ENCODE data around the gene SLC16A13.

Gene SLC16A13

DNA sequence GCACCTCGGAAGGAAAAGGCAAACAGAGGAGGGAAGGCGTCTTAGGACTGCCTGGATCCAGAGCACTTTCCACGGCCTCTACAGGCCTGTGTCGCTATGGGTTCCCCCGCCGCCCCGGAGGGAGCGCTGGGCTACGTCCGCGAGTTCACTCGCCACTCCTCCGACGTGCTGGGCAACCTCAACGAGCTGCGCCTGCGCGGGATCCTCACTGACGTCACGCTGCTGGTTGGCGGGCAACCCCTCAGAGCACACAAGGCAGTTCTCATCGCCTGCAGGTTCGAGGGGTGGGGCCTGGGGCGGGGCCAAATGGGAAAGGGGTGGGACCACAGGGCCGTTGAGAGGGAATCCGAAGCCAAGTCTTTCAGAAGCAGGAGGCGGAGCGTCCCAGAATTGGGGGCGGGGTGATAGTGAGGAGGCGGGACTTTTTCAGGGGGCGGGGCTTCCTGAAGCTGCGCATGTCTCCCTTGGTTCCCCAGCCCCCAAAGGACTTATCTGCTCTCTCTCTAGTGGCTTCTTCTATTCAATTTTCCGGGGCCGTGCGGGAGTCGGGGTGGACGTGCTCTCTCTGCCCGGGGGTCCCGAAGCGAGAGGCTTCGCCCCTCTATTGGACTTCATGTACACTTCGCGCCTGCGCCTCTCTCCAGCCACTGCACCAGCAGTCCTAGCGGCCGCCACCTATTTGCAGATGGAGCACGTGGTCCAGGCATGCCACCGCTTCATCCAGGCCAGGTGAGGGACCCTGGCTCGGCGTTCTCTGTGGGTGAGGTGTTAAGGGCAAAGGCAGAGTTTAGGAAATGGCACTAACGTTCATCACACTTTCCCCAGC lies 12.0 kb upstream of the SLC16A13 start:
- intact Hi-C loops (cut with DNase I), result loop anchor here (5.0 kb wide), 1 partner anchor 111 kb away; no protein-coding TSS in a partner anchor

DNA sequence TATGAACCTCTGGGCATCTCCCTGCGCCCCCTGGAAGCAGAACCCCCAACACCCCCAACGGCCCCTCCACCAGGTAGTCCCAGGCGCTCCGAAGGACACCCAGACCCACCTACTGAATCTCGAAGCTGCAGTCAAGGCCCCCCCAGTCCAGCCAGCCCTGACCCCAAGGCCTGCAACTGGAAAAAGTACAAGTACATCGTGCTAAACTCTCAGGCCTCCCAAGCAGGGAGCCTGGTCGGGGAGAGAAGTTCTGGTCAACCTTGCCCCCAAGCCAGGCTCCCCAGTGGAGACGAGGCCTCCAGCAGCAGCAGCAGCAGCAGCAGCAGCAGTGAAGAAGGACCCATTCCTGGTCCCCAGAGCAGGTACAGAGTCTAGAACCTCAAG lies 11.4 kb upstream of the SLC16A13 start:
- DNase-seq, result no peak
- intact Hi-C loops (cut with DNase I), result loop anchor here (5.0 kb wide), 1 partner anchor 112 kb away; no protein-coding TSS in a partner anchor

More for the DNA sequence above, 12.0 kb upstream of the SLC16A13 start:
- peak in 41 of 42 donors; percentile 62 to 89 (median 79) for DNase-seq

DNA sequence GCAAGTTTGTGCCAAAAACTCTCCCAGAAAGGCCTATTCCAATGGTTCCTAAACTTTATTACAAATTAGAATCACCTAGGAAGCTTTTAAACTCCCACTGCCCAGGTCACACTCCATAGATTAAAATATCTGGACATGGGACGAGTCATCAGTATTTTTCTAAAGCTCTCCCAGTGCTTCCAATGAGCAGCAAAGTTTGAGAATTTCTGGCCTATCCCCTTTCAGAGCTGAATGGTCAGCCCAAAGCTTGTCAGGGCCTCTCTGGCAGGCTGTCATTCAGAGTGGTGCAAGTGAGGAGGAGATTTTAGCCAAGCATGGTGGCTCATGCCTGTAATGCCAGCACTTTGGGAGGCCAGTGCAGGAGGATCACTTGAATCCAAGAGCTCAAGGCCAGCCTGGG lies 10.6 kb upstream of the SLC16A13 start:
- intact Hi-C loops (cut with DNase I), result no loop called here
- no peak for DNase-seq

DNA sequence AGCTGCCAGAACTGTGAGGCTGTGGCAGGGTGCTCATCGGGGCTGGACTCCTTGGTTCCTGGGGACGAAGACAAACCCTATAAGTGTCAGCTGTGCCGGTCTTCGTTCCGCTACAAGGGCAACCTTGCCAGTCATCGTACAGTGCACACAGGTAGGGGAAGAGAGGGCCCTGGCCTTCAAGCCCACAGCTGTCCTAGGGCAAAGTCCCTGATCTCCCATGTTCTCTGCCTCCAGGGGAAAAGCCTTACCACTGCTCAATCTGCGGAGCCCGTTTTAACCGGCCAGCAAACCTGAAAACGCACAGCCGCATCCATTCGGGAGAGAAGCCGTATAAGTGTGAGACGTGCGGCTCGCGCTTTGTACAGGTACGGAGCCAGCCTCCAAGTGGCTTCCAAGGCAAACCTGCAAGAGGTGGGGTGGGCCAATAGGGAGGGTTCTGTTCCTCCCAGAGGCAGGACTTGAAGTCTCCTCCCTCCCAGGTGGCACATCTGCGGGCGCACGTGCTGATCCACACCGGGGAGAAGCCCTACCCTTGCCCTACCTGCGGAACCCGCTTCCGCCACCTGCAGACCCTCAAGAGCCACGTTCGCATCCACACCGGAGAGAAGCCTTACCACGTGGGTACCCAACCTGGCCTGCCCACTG lies 9.2 kb upstream of the SLC16A13 start:
- no peak for DNase-seq

DNA sequence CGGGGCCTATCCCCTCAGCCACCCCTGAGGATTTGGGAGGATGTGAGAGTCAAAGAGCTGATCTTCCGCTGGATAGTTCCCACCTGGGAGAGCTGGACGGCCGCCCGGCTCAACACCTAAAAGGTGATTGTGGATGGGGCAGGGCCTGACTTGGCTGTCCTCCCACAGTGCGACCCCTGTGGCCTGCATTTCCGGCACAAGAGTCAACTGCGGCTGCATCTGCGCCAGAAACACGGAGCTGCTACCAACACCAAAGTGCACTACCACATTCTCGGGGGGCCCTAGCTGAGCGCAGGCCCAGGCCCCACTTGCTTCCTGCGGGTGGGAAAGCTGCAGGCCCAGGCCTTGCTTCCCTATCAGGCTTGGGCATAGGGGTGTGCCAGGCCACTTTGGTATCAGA lies 8.5 kb upstream of the SLC16A13 start:
- intact Hi-C loops (cut with DNase I), result no loop called here
- no peak for DNase-seq

More for the DNA sequence above, 9.2 kb upstream of the SLC16A13 start:
- intact Hi-C loops (cut with DNase I), result no loop called here

DNA sequence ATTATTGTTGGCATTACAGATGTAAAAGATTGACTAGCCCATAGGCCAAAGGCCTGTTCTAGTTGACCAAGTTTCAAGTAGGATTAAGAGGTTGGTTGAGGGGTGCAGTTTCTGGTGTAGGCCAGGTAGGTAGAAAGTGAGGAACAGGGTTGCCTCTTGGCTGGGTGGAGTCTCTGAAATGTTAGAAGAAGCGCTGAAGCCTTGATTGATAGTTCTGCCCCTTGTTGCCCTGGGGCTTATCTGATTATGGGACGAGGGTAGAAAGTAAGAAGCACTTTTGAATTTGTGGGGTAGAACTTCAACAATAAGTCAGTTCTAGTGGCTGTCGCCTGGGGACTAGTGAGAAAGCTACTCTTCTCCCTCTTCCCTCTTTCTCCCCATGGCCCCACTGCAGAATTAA lies 6.7 kb upstream of the SLC16A13 start:
- intact Hi-C loops (cut with DNase I), result no loop called here
- no peak for DNase-seq

DNA sequence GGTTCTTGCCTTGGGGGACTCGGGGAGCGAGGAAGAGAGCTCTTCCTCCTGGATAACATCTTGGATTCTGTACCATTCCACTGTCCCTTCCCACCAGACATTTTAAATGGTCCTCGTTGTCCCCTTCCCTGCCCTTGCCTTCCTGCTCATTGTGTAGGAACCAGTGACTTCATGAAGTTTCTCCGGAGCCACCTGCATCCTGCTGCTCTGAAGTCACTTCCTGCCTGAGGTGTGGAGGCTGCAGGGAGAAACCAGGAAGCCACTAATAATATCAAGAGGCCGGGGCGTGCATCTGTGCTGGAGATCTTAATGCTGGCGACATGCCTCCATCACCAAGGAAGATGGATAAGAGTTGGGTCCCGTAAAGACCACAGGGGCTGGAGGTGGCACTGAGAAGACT lies 6.2 kb upstream of the SLC16A13 start:
- intact Hi-C loops (cut with DNase I), result no loop called here
- no peak for DNase-seq

DNA sequence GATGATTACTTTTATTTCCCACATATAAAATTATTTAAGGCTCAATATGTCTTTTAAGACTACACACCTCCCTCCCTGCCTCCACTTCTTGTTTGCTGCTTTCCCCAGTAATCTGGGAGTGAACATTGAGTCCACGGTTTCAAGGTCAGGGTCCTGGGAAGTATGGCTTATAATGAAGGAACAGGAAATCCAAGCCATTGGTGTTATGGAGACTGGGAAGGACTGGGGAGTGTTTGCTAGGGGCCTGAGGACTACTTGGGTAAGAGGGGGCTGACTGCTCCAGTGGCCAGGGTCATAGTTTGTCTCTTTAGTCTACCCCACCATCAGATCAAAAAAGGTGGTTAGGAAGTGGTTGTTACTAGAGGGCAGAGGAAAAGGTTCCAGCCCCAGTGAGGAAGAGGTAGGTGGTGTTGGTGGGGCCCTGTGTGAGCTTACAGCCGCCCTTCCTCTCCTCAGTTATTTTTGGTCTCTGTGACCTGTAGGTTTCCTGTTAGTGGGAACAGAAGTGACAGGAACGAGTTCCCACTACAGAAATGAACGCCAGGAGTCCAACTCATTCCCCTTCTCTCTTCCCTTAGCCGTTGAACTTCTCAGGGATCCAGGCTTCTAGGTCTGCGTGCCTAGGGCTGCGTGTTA lies 742 bp upstream of the SLC16A13 start:
- intact Hi-C loops (cut with DNase I), result no loop called here
- peak in 1 of 42 donors; percentile 32 for DNase-seq

DNA sequence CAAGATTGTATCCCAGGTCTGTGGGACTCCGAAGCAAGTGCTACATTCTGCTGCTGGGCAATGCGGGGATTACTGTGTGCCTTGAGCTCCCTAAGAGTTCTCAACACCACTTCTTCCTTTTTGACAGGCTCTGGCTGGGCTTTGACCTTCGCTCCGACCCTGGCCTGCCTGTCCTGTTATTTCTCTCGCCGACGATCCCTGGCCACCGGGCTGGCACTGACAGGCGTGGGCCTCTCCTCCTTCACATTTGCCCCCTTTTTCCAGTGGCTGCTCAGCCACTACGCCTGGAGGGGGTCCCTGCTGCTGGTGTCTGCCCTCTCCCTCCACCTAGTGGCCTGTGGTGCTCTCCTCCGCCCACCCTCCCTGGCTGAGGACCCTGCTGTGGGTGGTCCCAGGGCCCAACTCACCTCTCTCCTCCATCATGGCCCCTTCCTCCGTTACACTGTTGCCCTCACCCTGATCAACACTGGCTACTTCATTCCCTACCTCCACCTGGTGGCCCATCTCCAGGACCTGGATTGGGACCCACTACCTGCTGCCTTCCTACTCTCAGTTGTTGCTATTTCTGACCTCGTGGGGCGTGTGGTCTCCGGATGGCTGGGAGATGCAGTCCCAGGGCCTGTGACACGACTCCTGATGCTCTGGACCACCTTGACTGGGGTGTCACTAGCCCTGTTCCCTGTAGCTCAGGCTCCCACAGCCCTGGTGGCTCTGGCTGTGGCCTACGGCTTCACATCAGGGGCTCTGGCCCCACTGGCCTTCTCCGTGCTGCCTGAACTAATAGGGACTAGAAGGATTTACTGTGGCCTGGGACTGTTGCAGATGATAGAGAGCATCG lies 2.4 kb downstream of the SLC16A13 start:
- intact Hi-C loops (cut with DNase I), result no loop called here
- DNase-seq, result no peak

DNA sequence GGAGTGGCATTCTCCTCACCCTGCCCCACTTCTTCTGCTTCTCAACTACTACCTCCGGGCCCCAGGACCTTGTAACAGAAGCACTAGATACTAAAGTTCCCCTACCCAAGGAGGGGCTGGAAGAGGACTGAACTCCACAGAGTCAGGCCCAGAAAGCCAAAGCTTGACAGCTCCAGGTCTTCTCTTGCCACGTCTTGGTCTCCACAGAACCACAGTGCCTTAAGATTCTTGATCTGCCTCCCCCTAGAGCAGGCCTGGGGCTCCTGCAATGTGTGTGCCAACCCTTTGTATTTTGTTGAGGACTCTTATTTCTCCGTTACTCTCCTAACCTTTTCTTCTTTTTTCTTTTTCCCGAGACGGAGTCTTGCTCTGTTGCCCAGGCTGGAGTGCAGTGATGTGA lies 4.0 kb downstream of the SLC16A13 start:
- no peak for DNase-seq
- intact Hi-C loops (cut with DNase I), result no loop called here

DNA sequence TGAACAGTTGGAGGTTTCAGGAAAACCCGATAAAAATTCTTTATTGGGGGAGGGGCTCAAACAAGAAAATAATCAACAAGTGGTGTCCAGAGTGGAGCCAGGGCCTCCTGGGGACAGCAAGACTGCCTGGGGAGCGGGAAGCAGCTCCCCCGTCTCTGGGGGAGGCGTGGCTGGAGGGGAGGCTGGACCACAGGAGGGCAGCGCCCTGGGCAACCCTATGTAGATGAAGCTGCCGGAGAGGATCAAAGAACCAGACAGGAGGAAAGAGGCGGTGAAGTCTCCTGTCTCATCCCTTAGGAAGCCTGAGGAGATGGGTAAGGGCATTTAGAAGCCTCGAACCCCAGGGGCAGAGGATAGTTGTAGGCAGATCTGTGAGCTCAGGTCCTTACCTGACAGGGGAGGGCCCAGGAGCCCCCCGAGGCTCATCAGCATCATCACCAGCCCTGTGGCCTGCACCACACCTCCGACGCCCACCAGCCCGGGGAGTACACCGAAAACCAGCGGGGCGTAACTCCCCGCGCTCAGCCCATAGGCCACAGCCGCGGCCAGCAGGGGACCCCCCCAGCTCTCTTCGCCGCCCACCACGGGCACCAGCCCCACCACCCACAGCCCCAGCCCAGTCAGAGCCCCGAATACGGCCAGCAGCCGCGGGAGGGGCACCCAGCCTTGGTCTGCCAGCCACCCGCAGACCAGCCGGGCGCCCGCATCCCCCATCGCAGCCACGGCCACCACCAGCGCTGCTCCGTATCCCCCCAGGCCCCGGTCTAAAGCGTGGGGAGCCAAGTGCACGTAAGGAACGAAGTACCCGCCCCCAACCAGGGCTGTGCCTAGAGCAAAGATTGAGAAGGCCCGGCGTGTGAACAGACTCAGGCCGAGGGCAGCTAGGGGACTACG lies 6.0 kb downstream of the SLC16A13 start:
- intact Hi-C loops (cut with DNase I), result no loop called here

DNA sequence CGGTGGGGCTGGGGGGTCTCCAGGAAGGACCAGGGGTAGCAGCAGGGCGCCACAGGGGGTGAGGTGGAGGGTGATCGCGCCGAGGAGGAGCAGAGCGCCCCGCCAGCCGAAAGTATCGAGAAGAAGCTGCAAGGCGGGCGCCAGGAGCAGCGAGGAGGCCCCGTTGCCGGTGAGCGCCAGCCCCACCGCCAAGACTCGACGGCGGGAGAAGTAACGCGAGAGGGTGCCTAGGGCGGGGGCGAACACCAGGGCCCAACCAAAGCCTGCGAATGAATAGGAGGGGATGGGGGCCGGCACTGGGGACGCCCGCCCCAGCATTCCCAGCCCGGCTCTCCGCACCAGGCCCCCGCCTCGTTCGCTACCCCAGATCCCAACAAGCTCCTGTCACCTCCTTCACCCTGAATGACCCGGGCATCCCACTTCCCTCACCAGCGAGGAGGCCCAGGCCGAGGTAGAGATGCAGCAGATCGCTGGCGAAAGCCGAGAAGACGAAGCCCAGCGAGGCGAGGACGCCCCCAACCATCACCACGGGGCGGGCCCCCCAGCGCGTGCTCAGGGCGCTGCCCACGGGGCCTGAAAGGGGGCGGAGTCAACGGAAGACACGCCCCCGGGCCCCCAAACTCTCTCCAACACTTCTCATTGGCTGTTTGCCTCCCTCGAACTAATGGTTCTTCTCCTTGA lies 6.8 kb downstream of the SLC16A13 start:
- intact Hi-C loops (cut with DNase I), result no loop called here
- peak in 4 of 42 donors; percentile 19 to 44 (median 30) for DNase-seq

More for the DNA sequence above, 6.0 kb downstream of the SLC16A13 start:
- DNase-seq, result peak in 1 of 42 donors; percentile 18

DNA sequence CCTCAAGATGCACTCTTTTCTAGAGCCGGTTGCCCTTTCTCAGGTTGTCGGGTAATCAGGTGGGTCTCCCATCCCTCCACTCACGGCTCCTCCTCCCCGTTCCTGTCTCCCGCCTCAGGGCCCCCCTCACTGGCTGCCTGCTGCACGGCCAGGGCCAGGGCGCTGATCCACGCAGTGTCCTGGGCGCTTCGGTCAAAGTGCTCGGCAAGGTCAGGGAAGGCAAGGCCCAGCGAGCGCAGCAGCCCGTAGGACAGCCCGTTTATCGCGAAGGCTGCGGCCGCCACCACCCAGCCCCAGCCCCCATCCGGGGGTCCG lies 7.3 kb downstream of the SLC16A13 start:
- intact Hi-C loops (cut with DNase I), result no loop called here
- DNase-seq, result no peak

DNA sequence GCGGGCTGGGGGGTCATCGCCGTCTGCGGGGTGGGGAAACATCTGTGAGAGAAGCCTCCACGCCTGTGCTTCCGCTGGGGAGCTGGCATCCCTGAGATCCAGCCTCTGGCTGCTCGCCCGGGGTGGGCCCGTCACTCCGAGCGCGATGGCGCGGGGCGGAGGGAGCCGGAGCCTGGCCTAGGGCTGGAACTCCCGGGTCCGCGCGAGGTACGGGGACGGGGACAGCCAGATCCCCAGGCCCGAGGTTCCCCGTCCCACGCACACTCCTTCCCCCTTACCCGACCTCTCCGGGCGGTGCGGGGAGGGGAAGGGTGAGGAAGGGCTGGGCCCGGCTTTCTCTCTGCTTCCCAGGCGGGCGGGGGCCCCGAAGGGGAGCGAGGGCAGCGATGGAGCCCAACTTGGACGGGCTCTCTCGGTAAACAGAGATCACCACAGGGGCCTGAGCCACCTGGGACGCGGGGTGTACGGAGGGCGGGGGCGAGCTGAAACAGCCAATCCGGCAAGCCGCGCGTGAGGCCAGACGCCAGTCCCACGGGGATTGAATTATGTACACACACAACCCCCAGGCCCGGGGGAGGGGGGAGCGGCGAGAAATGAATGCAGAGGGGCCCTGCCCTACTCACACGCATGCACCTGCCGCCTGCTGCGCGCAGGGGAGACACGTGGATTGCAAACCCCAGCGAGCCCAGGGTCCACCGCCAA lies 7.8 kb downstream of the SLC16A13 start, which contains the start of gene SLC16A11:
Gene SLC16A11 (minus strand): TSS at position 596 of the 702 bp plus-strand sequence. CDS start 579 bp downstream, at position 17.
- peak in 17 of 42 donors; percentile 25 to 62 (median 39) for DNase-seq
- intact Hi-C loops (cut with DNase I), result no loop called here

DNA sequence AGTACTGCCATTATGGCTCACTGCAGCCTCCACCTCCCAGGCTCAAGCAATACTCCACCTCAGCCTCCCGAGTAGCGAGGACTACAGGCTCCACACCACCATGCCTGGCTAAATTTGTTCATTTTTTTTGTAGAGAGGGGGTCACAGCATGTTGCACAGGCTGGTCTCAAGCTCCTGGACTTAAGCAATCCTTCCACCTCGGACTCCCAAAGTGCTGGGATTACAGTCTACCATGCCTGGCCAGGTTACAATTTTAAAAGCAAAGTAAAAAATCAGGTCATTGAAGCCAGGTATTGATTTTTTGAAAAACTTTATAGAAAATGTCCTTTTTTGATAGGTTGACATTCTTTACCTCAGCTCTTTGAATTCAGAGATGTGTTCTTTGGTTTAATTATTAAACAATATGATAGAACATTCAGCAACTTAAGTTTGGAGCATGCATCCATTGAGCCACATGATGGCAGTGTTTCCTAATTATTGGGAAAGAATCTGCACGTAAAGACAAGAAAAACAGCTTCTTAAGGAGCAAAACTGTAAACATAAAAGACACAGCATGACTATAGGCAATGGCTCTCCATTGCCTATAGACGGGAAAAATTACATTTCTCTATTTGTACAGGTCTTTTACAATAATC lies 9.8 kb downstream of the SLC16A13 start:
- intact Hi-C loops (cut with DNase I), result no loop called here
- peak in 16 of 42 donors; percentile 26 to 73 (median 45) for DNase-seq

DNA sequence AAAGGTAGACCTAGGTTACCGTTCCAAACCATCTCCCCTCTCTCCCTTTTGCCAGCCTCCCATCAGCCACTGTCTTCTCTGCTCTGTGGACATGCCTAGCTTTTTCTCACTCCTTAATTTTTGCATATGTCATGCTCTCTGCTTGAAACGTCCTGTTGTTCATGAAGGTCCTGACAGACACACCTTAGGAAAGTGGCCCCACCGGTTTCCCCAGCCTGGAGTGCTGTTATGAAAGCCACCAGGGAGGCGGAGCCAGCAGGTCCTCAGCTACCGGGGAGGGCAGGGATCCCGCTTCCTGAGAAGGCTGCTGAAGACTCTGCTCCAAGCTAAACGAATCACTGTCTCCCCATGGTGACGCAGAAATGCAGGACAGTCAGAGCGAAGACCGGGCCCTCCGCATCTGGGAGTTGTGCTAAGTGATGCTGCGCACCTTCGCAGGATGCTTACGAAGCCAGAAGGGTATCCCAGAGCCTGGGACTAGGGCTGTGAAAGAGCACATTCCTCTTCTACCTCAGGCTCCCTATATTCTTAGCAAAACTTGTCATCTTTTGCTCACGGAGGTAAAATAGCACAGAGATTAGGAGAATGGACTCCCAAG lies 10.4 kb downstream of the SLC16A13 start:
- DNase-seq, result peak in 27 of 42 donors; percentile 22 to 74 (median 45)
- intact Hi-C loops (cut with DNase I), result no loop called here

Measured in head of caudate nucleus (tissue), 42 donors.